SHP77 (cell line): Measurements from ENCODE around the gene CHCHD6.

Source experiments
- DNase-seq, 2 experiments: peaks; one replicate each; lab custom pipeline; 2025; lab: John Stamatoyannopoulos, UW

The CHCHD6 gene

DNA sequence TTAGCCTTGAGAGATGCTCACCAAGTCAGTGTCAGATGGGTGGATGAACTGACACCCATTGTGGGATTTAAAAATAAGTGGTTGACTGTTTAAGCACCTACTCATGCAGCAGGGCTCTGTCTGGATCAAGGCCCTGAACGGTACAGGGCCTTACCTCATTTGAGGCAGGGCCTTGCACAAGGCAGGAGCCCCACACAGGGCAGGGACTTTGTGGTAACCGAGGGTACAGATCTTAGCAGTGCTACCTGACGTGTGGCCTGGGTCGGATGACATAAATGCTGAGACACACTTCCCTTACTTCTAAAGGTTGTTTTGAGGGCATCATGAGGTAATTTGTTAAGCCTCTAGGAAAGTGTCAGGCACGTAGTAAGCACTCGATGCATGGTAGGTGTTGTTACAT, 219.4 kb downstream of the CHCHD6 start:
- no peak for DNase-seq

DNA sequence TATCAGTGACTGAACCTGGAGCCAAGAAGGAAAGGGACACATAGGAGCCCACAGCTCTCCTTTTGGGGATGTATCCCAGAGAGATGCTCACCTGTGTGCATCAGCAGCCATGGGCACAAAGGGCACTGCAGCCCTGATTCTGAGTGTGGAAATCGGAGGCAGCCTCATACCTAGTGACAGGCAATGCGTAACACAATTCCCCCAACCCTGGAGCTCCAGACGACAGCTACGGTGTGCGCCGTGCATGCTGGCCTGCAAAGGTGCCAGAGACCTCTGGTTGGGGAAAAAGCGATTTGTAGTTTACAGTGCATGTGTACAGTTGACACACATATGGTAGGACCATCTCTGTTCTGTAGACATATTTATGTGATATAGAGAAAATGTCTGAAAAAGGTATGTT, 219.9 kb downstream of the CHCHD6 start:
- DNase-seq: no peak

- no peak for DNase-seq
Observed at GRCh38 chr3:126924458-126924857, 220.4 kb downstream of the CHCHD6 start.

DNA sequence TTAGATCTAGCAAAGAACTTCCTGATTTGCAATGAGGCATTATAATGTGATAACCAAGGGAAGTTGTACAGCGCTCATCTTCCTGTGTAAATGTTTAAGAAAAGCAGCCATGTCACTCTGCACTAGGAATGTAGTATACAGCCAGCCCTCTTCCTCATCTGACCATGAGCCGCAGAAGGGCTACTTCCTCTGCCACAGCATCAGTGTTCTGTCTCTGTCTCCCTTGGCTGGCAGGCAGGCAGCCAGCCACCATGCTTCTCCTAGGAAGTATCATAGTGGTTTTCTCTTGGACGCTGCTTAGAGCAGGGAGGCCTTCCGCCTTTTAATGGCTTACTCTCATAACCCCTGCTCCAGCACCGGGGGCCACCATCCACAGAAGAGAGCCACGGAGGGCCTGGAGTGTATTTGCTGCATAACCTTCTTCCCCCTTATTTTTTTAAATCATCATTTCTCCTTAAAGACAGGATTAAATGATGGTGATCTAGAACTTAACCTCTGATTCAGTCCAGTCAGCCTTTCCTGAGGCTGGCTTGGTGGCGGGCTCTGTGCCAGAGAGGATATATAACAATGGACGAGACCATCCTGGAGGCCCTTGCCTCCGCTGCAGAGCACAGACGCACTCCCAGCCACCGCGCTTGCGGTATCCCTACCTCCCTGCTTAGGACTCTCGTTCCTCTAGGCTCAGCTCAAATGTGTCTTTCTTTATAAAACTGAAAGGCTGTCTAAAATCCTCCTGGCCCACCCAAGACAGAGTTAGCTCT, 221.6 kb downstream of the CHCHD6 start:
- no peak for DNase-seq

GRCh38 chr3:126926684-126927400, 222.8 kb downstream of the CHCHD6 start:
- DNase-seq: no peak

DNA sequence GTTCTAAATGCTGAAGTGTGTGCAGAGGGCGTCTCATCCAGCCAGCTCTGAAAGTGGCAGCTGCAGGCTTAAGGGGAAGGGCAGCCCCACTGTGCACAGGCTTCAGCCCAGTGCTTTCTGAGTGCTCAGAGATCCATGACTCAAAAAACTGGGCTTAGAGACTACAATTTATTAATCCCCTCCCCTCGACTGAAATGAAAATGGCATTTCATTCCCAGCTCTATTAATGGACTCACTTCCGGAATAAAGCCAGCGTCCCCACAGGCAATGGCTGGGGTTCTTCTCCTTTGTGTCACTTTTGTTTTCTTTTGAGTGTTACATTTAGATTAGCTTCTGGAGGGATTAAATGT, 223.3 kb downstream of the CHCHD6 start:
- no peak for DNase-seq

DNA sequence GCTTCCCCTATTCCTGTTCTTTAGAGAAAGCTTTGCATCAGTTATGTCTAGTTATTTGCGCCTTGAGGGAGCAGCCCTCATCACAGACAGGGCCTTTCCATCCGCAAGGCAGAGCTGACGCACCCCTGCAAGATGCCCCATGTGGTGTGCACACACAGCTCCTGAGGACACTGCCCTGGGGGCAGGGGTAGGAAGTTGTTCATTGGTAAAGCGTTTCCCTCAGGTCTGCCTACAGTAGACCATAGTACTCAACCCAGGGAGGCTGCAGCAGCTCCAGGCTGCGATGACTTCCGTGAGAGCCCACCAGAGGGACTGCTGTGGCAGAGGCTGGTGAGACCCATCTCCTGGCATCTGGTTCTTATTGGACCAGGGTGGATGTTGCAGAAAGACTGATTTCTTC, 223.8 kb downstream of the CHCHD6 start:
- DNase-seq: no peak

GRCh38 chr3:126928921-126929474, 225.0 kb downstream of the CHCHD6 start:
- DNase-seq: no peak

DNA sequence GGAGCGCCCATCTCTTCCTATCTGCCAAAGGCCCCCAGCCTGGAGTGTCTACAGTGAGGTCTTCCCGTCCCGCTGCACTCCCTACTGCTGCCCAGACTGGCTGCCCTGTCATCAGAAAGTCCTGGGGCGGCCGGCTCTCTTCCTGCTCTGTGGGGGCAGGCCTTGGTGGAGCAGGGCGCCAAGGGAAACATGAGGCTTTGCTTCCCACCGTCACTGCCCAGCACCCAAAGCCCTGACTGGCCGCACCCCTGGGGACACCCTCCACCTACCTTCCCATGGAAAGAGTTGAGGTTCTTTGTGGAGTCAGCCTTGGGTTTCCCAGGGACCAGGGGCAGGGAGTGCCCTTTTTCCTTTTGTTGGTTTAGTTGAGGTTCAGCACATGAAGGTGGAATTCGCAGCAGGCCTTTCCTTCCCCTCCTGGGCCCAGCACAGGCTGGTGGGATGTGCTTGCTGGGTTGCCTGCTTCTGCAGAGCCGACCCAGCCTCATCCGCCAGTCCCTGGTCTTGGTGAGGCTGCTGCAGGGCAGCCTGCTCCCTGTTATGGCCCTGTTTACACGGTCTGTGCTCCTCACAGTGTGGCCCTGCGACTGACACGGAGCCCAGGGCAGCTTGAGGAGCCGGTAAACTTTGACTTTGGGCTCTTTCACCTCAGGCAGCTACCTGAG, 227.0 kb downstream of the CHCHD6 start:
- no peak for DNase-seq

DNA sequence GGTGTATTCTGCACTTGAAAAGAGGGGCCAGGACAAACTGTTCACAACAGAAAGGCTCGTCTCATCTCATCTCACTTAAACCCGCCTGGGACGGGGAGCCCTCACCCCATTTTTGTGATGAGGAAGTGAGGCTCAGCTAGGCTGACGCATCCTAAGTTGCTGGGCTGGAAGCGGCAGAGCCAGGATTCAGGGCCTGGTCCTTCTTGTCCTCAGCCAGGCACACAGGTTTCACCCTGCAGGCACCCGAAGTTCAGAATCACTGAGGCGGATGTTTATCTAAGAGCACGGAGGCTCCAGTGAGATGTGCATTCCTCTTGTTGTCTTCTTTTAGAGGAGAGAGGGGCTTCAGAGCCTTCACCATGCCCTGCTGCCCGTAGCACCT, 227.8 kb downstream of the CHCHD6 start:
- DNase-seq: no peak

DNA sequence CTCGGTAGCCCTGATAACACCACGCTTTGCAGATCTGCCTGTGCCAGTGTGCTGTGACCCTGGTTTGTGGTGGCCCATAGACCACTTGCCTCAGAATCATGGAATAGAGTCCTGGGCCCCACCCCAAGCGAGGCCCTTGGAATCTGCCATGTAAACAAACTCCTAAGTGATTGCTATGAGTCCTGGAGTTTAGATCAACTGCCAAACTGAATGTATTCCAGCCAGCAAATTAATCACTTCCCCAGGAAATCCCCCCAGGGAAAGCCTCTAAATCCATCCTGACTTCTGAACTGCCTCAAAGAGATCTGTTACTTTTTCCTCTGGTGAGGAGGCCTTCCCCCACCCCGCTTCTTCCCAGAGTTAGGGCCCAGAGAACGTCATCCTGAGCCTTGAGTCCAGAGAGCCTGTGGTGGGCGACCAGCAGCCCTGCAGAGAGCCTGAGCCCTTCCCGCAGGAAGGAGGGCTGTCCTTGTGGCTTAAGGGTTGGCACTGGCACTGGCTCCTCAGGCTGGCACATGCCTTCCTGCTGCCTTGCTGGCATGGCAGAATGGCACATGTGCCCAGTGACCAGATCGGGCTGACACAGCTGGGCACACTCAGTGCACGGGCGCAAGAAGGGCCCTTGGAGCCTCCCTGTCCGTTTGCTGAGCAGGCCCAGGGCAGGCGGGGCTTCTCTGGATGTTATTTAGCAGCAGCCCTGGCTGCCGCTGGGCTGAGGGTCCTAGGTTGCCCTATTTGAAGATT, 228.3 kb downstream of the CHCHD6 start:
- DNase-seq: no peak

GRCh38 chr3:126934031-126934531, 230.0 kb downstream of the CHCHD6 start:
- DNase-seq: no peak

DNA sequence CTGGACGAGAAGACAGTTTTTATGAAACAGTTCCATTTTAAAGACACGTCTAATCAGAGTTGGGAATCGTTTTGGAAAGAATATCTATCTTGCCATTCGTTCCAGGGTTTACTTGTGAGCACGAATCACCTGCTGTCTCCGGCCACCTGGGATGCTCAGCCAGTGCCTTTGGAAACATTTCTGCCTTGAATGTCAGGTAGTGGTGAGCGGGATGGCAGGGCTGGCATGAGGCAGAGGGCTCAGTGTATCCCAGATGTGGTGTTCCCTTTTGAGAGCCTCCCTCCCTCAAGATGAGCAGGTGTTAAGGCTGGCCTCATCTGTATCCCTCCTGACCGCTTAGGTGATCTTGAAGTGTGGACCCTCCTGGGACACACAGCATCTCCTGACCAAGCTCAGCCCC, 231.0 kb downstream of the CHCHD6 start:
- no peak for DNase-seq

- DNase-seq: no peak
Observed at GRCh38 chr3:126935756-126936509, 231.9 kb downstream of the CHCHD6 start.

- no peak for DNase-seq
Observed at GRCh38 chr3:126936853-126937425, 232.9 kb downstream of the CHCHD6 start.

- no peak for DNase-seq
Observed at GRCh38 chr3:126937533-126937932, 233.5 kb downstream of the CHCHD6 start.

DNA sequence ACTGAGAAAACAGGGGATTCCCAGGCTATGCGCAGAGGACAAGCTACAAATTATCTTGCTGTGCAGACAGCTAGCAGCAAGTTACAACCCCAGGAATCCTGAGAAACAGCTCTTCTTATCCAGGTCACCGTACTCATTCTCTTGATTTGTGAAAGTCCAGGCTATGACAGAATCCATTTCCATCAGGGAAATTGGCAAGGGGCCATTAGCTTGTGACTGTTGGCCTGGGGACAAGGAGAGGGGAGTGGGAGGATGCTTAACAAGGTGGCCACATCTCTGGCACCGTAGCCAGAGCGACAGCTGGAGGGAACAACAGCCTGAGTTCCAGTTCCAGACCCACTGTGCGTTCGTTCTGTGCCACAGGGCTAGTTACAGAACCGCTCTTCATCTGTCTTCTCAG, 233.9 kb downstream of the CHCHD6 start:
- peak in 1 of 2 experiments; percentile 17 for DNase-seq

DNA sequence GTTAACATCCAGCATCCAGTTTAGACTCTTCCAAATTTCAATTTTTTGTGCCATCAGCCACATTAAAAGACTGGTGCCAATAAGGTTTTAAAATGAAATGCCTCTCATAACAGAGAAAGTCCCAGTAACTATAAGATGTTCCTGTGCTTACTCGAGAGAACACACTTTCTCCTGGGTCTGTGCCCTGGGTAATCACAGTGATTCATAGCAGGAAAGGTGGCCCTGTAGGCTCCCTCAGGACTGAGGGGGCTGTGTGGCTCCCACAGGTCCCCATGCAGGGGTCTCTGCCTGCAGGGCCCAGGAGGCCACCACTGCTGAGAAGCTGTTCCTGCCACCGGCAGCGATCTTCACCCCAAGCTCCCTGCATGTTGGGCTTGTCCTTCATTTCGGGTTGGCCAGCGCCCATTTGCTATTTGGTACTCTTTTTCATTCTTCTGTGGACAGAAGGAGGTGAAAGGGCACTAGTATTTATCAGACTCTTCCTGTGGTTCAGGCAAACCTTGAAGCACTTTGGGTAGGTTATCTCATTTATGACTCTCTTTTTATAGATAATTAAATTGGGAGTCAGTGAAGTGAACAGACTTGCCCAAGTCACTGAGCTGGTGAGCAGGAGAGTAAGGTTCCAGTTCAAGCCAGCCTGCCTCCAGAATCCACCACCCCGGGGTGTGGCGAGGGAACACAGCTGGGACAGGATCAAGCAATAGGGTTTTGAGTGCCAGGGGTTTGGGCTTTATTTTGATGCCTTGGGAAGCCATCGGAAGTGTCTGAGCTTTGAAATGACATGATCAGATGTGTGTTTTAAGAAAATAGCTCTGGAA, 234.7 kb downstream of the CHCHD6 start:
- no peak for DNase-seq

DNA sequence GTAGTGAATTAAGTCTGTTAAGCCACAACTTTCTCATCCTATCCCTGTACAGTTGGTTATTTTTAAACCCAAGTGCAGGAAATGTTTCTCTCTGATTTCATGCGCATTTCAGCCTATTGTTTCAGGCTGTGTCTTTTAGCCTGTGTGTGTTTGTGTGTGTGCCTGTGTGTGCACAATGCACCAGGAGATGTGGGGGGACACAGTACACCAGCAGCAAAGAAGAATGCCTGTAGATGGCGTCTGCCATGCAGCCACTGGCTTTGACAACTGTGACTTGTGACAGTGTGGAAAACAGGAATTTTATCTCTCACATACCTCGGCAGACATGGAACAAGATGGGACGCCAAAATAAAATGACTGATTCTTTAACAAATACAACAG, 235.3 kb downstream of the CHCHD6 start:
- DNase-seq: no peak

- DNase-seq: no peak
Observed at GRCh38 chr3:126939733-126940132, 235.7 kb downstream of the CHCHD6 start.
